Lung microvascular endothelial cell (primary cell): ENCODE results near the gene SKI. TPM values are rescaled to one million over a fixed set of nuclear protein-coding genes. Genes with fewer than 3 reads are reported as not detected.

Source experiments
- DNase-seq, 2 donors: peaks; one replicate each; pipeline versions ENCODE4 v3.0.0 to v3.0.0-alpha.2; 2010; ENCODE audit warnings: low read depth in 2 of 2
- total RNA-seq: library from RNA; depleted of rRNA; stranded (reverse); fragments of >200 nt; gene quantifications from 2 replicates; pipeline ENCODE4 v1.2.1, GENCODE V29; 2014

The SKI gene
- 11.8 and 18.3 TPM in 2 replicates for total RNA-seq

DNA sequence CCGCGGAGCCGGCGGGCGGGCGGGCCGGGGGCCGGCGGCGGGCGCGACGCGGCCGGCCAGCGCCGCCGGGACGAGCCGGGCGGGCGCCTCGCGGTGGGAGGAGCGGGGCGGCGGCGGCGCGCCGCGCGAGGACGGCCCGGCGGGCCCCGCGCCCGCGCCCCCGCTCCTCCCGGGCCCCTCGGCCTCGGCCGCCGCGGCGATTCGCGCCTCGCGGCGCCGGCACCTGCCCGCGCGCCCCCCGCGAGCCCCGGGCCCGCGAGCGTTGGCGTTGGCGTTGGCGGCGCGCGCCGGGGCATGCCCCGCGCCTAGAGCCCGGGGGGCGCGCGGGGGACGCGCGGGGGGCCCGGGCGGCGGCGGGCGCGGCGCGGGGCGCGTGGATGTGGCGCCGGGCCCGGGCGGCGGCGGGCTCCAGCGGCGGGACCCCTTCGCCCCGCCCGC lies at the start of gene SKI:
SKI (plus strand) TSS at position 163 of the 438 bp plus-strand sequence. CDS start 448 bp downstream, outside the sequence.
- DNase-seq, result no peak

DNA sequence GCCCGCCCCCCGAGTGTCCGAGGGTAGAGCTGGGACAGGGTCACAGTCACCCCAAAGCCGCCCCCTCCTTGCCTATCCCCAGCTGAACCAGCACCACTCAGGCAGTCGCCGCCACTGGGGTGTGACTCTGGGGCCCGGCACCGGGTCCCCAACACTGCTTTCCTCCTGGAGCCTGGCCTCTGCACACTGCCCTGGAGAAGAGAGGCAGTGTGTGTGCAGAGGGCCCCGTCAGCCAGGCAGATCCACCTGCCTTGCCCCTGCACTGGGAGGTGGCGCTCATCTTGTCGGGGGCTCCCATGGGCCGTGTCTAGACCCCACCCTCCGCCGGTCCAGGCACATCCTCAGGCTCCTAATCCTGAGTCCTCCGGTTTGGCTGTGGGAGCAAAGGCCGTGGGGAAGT lies 49.2 kb upstream of the SKI start:
- no peak for DNase-seq

GRCh38 chr1:2179283-2180013 lies 48.7 kb upstream of the SKI start:
- no peak for DNase-seq

DNA sequence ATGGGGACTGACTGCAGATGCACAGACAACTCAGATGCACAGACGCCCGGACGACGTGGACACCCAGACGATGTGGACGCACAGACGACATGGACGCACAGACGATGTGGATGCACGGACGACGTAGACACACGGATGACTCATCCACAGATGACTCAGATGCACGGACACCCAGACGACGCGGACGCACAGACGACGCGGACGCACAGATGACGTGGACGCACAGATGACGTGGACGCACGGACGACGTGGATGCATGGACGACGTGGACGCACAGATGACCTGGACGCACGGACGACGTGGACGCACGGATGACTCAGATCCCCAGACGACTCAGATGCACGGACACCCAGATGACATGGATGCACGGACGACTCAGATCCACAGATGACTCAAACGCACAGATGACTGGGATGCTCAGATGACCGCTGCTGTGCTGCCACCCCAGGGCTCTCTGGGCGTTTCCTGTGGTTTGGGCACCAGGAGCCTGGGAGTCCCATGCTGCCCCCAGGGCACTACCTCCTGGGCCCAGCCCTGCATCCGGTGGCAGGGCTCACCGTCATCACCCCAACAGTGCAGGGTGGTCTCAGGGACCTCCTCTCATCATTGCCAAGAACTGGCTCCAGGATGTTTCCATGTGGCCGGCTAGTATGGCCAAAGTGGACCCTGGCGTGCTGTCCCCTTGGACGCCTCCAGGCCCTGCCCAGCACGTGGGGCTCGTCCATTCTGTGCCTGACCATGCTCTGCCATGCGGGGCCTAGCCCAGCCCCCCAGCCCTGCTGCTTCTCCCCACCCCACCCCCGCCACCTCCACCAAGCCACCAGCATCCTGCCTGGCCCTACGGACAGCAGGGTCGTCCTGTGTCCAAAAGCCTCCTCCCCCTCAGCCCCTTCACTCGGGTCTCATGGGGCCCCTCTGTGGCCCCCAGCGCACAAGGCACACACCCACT lies 47.5 kb upstream of the SKI start:
- DNase-seq, result no peak

DNA sequence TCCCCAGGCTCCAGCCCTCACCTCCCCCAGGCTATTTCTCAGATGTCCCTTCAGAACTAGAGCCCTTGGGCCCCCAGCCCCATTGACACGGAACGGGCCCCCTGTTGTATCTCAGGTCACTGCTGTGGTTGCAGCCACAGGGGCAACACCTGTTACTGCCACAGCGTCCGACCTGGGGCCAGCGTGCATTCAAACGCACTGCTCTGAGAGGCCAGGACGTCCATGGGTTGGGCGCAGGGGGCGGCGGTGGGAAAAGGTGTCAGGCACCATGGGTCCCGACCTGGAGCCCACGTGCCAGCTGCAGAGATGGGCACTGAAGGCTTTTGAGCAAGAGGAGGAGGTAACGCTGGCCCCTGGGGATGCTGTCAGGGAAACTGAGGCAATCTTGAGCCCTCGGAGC lies 46.8 kb upstream of the SKI start:
- DNase-seq, result no peak

DNA sequence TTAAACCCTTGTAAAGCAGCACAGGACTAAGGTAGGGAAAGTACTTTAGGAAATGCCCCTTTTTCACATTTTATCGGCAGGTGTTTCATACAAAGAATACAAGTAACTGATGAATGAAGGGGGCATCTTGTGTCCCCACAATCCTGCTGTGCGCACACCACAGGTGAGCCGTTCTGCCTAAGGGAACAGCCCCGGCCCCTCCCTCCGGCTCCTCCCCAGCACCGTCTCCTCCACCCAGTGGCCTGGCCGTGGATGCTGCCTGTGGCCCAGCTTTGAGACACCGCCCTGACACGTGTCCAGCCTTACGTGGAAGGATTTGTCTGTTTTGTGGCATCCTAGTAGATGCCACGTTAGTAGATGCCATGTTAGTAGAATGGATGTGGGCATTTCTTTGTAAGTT lies 46.4 kb upstream of the SKI start:
- DNase-seq, result no peak

DNA sequence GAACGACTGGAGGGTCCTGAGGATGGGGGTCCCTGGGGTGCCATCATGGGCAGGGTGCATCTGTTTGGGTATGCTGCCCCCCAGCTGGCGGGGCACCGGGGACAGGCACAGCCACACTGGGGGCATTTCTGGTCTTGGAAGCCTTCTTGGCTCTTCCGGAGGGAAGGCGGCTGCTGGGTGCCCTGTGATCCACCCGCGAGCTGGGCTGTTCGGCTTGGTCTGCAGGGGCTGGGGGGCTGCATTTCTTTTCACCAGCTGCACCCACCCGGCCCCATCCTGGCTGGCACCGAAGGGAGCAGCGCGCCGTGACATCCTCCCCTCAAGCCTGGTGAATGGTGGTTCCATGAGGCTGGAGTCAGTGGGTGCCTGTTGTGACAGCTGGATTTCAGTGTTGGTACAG lies 45.7 kb upstream of the SKI start:
- no peak for DNase-seq

DNA sequence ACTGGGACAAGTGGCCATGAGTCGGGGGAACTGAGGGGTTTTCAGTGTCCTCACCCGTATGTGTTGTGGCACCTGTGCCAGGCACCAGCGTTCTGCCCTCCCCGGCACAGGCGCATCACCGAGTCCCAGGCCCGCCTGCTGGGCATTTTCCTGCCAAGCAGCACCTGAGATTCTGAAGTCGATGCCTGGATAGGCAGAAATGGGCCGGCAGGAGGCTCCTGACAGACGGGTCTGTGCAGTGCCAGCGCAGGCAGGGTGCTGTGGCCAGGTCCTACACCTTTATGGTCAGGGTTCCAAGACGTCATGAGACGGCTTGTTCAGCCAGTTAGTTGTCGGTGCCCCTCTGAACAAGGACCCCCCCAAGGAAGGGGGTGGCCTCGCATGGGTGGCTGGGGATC lies 44.2 kb upstream of the SKI start:
- no peak for DNase-seq

DNA sequence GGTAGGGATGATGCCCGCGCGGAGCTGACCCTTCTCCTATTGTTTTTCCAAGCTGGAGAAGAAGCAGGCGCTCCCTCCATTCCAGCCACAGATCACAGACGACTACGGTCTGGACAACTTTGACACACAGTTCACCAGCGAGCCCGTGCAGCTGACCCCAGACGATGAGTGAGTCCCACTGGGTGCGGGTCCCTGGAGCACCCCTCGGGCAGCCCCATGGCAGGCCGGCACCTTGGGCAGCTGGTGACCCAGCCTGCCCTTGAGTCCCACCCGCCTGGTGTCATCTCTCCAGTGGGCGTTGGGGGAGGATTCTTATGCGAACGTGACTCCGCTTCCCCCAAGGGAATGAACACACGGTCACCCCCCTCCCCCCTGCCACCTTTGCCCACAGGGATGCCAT lies 43.6 kb upstream of the SKI start:
- DNase-seq, result no peak

GRCh38 chr1:2184934-2185333 lies 43.2 kb upstream of the SKI start:
- no peak for DNase-seq

DNA sequence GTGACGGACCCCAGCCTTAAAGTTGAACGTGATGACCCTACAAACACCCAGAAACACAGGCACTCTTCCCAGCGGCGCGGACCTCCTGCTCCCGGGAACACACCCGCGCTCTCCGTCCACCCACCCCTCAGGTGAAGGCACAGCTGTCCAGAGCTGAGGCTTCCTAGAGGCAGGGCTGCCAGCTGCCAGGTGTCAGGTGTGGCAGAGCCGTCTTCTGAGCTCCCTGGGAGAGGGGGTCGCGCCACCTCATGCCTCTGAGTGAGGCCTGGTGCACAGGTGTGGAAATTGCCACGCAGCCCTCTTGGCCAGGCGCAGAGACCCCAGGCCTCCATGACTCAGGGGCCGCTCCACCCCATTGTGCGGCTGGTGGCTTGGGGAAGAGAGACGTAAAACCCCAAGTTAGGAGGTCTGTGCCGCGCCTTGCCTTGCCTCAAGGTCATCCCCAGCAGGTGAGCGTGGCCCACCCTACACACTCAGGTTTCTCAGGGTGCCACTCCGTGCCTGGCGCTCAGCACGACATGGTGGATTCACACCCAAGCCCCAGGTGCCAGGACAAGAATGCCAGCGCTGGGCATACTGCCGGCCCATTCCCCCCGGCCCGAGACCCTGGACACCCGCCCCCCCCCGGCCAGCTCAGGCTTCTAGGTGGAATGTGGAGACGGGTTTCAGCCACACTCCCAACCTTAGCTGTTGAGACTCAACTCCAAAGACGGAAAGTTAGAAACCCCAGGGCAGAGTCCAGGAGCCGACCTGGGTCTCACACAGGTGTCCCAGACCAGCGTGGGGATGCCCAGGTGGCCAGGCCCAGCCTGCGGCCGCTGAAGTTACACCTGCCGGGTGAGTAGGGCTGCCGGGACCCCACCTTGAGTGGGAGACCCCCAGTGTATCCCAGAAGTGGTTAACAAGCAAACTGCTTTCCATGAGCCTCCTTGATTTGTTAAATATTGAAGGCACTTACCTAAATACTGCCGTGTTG lies 42.0 kb upstream of the SKI start:
- no peak for DNase-seq

DNA sequence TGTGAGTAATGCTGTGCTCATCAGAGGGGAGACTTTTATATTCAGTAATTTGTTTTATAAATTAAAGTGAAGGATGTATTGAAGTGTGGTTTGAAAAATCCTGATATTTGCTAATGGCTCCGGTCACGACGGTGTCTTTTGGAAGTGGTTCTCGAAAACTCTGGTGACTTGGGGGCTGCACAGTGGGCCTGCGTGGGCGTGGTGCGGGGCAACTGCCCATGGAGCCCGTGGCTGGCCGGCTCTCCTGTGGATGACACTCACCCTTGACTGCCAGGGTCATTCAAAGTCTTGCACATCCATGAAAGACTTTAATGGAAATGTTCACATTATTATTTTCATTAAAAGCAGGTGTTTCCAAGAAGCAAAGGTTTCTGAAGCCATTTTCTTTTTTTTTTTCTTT lies 41.2 kb upstream of the SKI start:
- DNase-seq, result no peak

GRCh38 chr1:2187619-2188018 lies 40.5 kb upstream of the SKI start:
- no peak for DNase-seq

DNA sequence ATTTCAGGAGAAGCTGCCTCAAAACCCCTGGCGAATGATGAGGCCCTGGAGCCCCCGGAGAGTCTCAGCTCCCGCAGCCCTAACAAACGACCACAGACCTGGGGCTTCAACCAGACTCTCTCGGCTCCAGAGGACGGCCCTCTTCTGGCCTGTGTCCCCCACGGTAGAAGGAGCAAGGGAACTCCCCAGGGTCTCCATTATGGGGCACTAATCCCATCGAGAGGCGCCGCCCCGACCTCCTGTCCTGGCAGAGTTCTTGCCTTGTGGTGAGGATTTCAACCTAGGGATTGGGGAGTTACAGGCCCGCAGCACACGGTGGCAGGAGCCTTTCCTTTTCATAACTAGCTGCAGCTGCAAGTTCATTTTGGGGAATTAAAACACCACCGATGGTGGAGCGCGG lies 39.8 kb upstream of the SKI start:
- DNase-seq, result no peak

GRCh38 chr1:2189459-2190425 lies 38.4 kb upstream of the SKI start:
- peak; percentile 96 to 97 for DNase-seq

GRCh38 chr1:2190491-2190976 lies 37.6 kb upstream of the SKI start:
- DNase-seq, result peak; percentile 15 to 20

DNA sequence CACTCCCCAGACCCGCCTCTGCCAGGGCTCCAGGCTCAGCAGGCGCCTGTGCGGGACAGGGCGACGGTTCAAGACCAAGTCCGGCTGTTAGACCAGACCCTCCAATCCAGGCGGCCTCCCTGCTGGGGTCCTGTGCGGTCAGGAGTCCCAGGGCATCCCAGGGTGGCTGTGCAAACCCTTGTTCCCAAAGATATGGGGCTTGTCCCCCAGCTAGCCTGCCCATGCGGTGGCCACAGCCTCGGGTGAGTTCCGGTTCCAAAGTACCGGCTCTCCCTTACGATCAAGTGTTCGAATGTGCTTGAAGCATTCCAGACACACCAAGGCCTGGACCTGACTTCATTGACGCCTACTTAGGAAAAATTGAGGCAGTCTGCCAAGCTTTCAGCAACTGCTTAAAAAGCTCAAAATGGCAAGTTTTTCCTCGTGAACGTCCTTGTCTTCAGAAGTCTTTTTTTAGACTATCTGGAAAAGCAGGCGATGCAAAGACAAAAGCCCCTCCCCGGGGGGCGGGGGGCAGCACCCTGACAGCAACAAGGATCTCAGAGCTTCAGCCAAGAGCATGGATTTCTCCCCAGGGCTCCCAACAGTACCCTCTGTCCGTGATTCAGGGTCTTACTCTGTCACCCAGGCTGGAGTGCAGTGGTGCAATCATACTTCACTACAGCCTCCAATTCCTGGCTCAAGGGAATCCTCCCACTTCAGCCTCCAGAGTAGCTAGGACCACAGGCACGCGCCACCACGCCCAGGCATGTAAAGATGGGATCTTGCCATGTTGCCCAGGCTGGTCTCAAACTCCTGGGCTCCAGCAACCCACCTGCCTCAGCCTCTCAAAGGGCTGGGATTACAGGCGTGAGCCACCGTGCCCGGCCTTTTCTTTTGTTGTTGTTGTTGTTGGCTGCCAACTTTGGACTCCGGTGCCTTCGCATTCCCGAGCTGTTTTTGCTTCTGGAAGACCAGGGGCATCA lies 35.8 kb upstream of the SKI start:
- DNase-seq, result no peak

DNA sequence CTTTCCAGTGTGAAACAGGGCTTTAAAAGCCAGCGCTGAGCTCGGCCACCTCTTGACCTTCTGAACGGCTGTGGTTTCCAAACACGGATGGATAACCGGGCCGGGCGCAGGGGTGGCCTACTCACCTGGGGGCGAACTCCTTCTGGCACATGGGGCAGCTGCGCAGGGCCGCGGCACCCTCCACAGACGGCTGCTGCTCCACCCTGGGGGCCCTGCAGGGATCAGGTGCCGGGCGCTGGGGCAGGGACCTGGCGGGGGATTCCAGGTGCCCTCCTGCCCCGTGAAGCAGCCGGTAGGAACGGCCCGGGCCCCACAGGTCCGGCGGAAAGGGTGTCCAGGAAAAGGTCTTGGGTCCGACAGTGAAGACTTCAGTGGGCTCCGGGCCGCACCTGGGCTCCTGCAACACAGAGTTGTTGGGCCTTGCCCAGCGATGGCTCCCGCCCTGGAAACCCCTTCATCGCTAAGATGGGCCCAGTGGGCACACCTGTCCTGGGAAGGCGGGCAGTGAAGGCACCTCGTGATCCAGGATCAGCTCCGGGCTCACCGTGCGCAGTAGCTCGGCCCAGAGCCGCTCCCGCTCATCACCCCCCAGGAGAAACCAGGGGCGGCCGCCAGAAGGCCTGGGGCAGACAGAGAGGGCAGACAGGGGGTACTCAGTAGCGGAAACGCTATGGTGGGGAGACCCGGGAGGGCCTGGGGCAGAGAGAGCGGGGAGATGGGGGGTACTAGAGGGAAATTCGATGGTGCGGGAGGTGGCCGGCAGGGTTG lies 34.4 kb upstream of the SKI start:
- DNase-seq, result no peak
